22Rv1 (cell line): ENCODE data around the gene KDM2A.

Source experiments
- H3K27ac ChIP-seq: fragments of 450-650 bp; 2 replicates; pipeline ENCODE4 v1.5.1; 2017
- CTCF ChIP-seq: fragments of 450-650 bp; IDR thresholded peaks from 2 replicates; pipeline ENCODE4 v1.5.1; 2017; ENCODE audit warnings: mild to moderate bottlenecking
- ZFX ChIP-seq: fragments of 450-650 bp; IDR thresholded peaks from 2 replicates; pipeline ENCODE4 v1.6.1; 2017; ENCODE audit warnings: antibody characterized with exemption, borderline replicate concordance

KDM2A gene

GRCh38 chr11:67301951-67302516 is 183.0 kb downstream of the KDM2A start:
- TF ChIP-seq ZFX: no peak
- no peak for TF ChIP-seq CTCF
- H3K27ac ChIP-seq: peak overlapping the region; percentile 97

- peak overlapping the region; percentile 97 for H3K27ac ChIP-seq
- TF ChIP-seq CTCF: no peak
- no peak for TF ChIP-seq ZFX
Observed at GRCh38 chr11:67302571-67303131, 183.6 kb downstream of the KDM2A start.

GRCh38 chr11:67303132-67303834 is 184.2 kb downstream of the KDM2A start, which contains the start of gene SSH3:
TSS of gene SSH3 (plus strand) at chr11:67303530. CDS start at chr11:67303626, 96 bp downstream.
- TF ChIP-seq ZFX: no peak
- no peak for TF ChIP-seq CTCF

GRCh38 chr11:67303835-67304411 is 184.9 kb downstream of the KDM2A start:
- peak overlapping the region; percentile 97 for H3K27ac ChIP-seq
- no peak for TF ChIP-seq ZFX
- TF ChIP-seq CTCF: no peak

More at GRCh38 chr11:67303132-67303834, 184.2 kb downstream of the KDM2A start, which contains the start of gene SSH3:
- peak within 1 kb of the TSS; percentile 97 for H3K27ac ChIP-seq

GRCh38 chr11:67304511-67305113 is 185.5 kb downstream of the KDM2A start:
- H3K27ac ChIP-seq: peak overlapping the region; percentile 97
- TF ChIP-seq ZFX (no peak), CTCF (no peak)

- 0 out of 2 replicates have a peak overlapping the region, but pooled peaks have one; percentile 97 for H3K27ac ChIP-seq
Observed at GRCh38 chr11:67306769-67307544, 187.9 kb downstream of the KDM2A start.

More at GRCh38 chr11:67306769-67307544, 187.9 kb downstream of the KDM2A start:
- TF ChIP-seq ZFX: no peak
- TF ChIP-seq CTCF: no peak
